MV-4-11 (cell line): ENCODE measurements around the gene LAPTM4A.
"Not testable (repeated sequence)": the region's sequence is repeated elsewhere in the genome, so short reads cannot be mapped to it uniquely, and the experiment has no call there.

Experiments used
- DNase-seq: peaks from one replicate; lab custom pipeline; 2025; lab: John Stamatoyannopoulos, UW

The LAPTM4A gene

GRCh38 chr2:20051532-20052228 lies at the start of gene LAPTM4A:
Gene LAPTM4A, minus strand, starts transcription at chr2:20051628. Its CDS starts 108 bp downstream, at chr2:20051520.
- DNase-seq, result peak; percentile 99

GRCh38 chr2:20100711-20101110 lies 49.3 kb upstream of the LAPTM4A start:
- DNase-seq, result no peak

- DNase-seq, result no peak
These were observed 48.4 kb upstream of the LAPTM4A start for GRCh38 chr2:20099780-20100179.

- peak; percentile 62 for DNase-seq
These were observed 46.7 kb upstream of the LAPTM4A start for GRCh38 chr2:20097889-20098714.

GRCh38 chr2:20095469-20095868 lies 44.0 kb upstream of the LAPTM4A start:
- no peak for DNase-seq

- DNase-seq, result no peak
These were observed 43.5 kb upstream of the LAPTM4A start for GRCh38 chr2:20094955-20095354.

- DNase-seq, result no peak
These were observed 42.8 kb upstream of the LAPTM4A start for GRCh38 chr2:20094142-20094755.

- no peak for DNase-seq
These were observed 42.1 kb upstream of the LAPTM4A start for GRCh38 chr2:20093263-20094141.

- no peak for DNase-seq
These were observed 41.4 kb upstream of the LAPTM4A start for GRCh38 chr2:20092901-20093235.

GRCh38 chr2:20092226-20092900 lies 40.9 kb upstream of the LAPTM4A start:
- DNase-seq, result no peak

- DNase-seq, result no peak
These were observed 40.0 kb upstream of the LAPTM4A start for GRCh38 chr2:20091305-20091991.

- no peak for DNase-seq
These were observed 38.5 kb upstream of the LAPTM4A start for GRCh38 chr2:20089715-20090464.

- DNase-seq, result not testable (repeated sequence)
These were observed 34.5 kb upstream of the LAPTM4A start for GRCh38 chr2:20085909-20086308.

GRCh38 chr2:20082812-20083211 lies 31.4 kb upstream of the LAPTM4A start:
- not testable (repeated sequence) for DNase-seq

- DNase-seq, result no peak
These were observed 30.4 kb upstream of the LAPTM4A start for GRCh38 chr2:20081841-20082240.

GRCh38 chr2:20080839-20081415 lies 29.5 kb upstream of the LAPTM4A start:
- no peak for DNase-seq

- no peak for DNase-seq
These were observed 29.0 kb upstream of the LAPTM4A start for GRCh38 chr2:20080428-20080827.

- DNase-seq, result no peak
These were observed 28.2 kb upstream of the LAPTM4A start for GRCh38 chr2:20079546-20080115.

GRCh38 chr2:20077411-20077940 lies 26.0 kb upstream of the LAPTM4A start:
- no peak for DNase-seq
